Lower leg skin (tissue), 3 donors: ENCODE results near the gene S1PR3.

Experiments used
- CTCF ChIP-seq, 3 donors: fragments of 450-650 bp; IDR thresholded peaks; one replicate each; pipeline ENCODE4 v1.5.1; 2016; ENCODE audit warnings: antibody characterized with exemption in 3 of 3, mild to moderate bottlenecking in 3 of 3, moderate library complexity in 2 of 3
- POLR2A ChIP-seq, 2 donors: fragments of 450-650 bp; IDR thresholded peaks; one replicate each; pipeline ENCODE4 v1.6.1; 2016 to 2017; ENCODE audit warnings: antibody characterized with exemption in 2 of 2, mild to moderate bottlenecking in 1 of 2, moderate library complexity in 1 of 2

- TF ChIP-seq CTCF (IDR thresholded peaks at IDR 0.05) (no peak), POLR2A (IDR thresholded peaks at IDR 0.05) (no peak)
These were observed 55.6 kb downstream of the S1PR3 start for GRCh38 chr9:89046832-89047231.
